ENCODE data around the gene LHX2. TPM values are rescaled to one million over a fixed set of nuclear protein-coding genes. Genes with fewer than 3 reads are reported as not detected.

The LHX2 gene
- total RNA-seq, 1 donor = not detected

- no peak overlapping the region for H3K4me3 ChIP-seq (ENCODE audit: low read depth, low read length)
- TF ChIP-seq CTCF (IDR thresholded peaks at IDR 0.05; ENCODE audit: insufficient read depth, low read length) = no peak
- DNase-seq (ENCODE audit: low read depth) = peak; percentile 21
These were observed 28.8 kb downstream of the LHX2 start for GRCh38 chr9:124040186-124040931.

DNA sequence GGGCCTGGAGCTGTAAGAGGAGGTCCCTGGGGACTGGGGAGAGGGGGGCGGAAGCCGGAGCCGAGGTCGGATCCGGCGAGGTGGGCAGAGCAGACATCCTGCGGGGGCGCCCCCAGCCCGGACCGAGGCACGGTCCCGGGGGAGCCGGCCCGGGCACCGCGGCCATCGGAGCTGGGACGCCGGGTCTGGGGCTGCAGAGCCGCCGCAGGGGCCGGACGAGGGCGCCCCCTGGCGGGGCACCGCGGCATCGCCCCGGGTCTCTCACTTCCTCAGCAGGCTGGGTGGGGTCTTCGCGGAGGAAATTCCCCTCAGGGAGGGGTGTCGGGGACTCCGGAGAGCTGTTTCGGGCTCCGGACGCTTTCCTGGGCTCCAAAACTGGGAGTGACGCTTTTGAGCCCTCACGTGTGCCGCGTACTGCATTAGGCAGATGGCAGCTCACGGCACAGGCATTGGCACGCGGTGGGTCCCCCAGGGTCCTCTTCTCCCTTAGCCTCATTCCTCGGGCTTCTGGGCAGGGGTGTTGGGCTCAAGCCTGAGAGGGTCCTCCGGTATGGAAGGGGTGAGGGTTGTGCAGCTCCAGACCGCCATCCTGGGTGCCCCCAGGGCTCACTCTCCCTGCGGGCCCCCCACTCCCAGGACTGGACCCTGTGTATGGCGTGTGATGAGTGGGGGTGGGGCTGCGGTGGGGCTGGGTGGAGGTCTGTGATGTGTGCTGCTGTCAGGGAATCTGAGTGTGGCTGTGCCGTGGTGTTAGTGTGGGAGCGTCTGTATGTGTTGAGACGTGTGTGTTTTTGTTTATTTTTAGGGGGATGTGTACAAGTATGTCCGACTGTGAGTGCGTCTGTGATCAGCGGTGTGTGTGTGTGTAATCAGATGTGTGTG, 29.6 kb downstream of the LHX2 start:
- H3K4me3 ChIP-seq (ENCODE audit: low read depth, low read length) = no peak overlapping the region
- no peak for DNase-seq (ENCODE audit: low read depth)
- TF ChIP-seq CTCF (IDR thresholded peaks at IDR 0.05; ENCODE audit: insufficient read depth, low read length) = peak; percentile 75

DNA sequence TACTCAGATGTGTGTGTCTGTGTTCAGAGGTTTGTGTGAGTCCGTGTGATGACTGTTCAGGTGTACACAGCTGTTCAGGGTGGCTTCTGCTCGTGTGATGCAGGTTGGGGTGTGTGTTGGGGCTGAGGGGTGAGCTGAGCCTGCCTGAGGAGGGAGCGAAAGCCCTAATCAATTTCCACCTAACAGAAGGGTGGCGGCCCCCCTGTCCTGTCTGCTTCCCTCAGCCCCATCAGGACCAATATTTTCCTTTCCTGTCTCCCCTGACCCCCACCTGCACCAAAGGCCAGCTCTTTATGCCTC, 30.2 kb downstream of the LHX2 start:
- H3K4me3 ChIP-seq (ENCODE audit: low read depth, low read length) = no peak overlapping the region
- no peak for TF ChIP-seq CTCF (IDR thresholded peaks at IDR 0.05; ENCODE audit: insufficient read depth, low read length)
- no peak for DNase-seq (ENCODE audit: low read depth)

DNA sequence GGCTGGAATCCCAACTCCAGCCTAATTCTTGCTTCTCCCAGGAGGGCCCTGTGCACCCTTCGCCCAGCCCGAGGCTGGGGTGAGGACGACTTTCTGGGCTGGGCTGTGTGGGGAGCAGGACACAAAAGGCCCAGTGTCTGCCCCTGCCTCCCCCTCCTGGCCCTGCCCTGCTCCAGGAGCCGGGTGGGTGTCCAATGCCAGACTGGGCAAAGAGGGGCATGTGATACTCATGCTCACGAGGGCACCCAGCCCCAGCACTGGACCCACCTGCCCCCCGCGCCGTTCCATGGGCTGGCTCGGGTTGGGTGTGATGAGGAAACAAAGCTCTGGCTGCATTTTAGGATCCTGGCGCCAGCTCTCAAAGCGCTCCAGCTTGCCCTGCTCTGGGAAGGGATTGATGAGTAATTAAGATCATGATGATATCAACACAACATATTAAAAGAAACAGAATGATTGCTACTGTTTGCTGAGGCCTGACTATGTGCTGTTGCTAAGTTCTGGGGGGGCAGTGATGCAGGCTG, 30.7 kb downstream of the LHX2 start:
- DNase-seq (ENCODE audit: low read depth) = no peak
- H3K4me3 ChIP-seq (ENCODE audit: low read depth, low read length) = no peak overlapping the region
- TF ChIP-seq CTCF (IDR thresholded peaks at IDR 0.05; ENCODE audit: insufficient read depth, low read length) = no peak

- H3K4me3 ChIP-seq (ENCODE audit: low read depth, low read length) = no peak overlapping the region
- TF ChIP-seq CTCF (IDR thresholded peaks at IDR 0.05; ENCODE audit: insufficient read depth, low read length) = no peak
- DNase-seq (ENCODE audit: low read depth) = no peak
These were observed 32.9 kb downstream of the LHX2 start for GRCh38 chr9:124044448-124044847.

- peak overlapping the region; percentile 47 for H3K4me3 ChIP-seq (ENCODE audit: low read depth, low read length)
These were observed 33.7 kb downstream of the LHX2 start for GRCh38 chr9:124045076-124045829.

More at GRCh38 chr9:124045076-124045829, 33.7 kb downstream of the LHX2 start:
- peak; percentile 40 for DNase-seq (ENCODE audit: low read depth)
- TF ChIP-seq CTCF (IDR thresholded peaks at IDR 0.05; ENCODE audit: insufficient read depth, low read length) = no peak

Measured in fibroblast of the aortic adventitia (primary cell).